Uterus (tissue), 4 donors: ENCODE results near the gene FSTL5. TPM values are rescaled to one million over a fixed set of nuclear protein-coding genes. Genes with fewer than 3 reads are reported as not detected.

ENCODE experiments used
- DNase-seq, 2 donors: peaks; one replicate each; pipeline ENCODE4 v3.0.0-alpha.2; 2019 to 2020
- H3K27ac ChIP-seq, 2 donors: fragments of 200-600 bp; sonication (generic); 1 replicate in 1 of 2; 2 replicates in 1 of 2; pipeline ENCODE4 v1.5.1; 2016 to 2018
- H3K27me3 ChIP-seq, 2 donors: fragments of 200-600 bp; sonication (generic); one replicate each; pipeline ENCODE4 v1.5.1; 2018 to 2019; ENCODE audit warnings: control low read depth in 1 of 2
- H3K36me3 ChIP-seq, 2 donors: fragments of 200-600 bp; sonication (generic); one replicate each; pipeline ENCODE4 v1.5.1; 2019; ENCODE audit warnings: control low read depth in 1 of 2
- H3K4me1 ChIP-seq, 2 donors: fragments of 200-600 bp; sonication (generic); one replicate each; pipeline ENCODE4 v1.5.1; 2018 to 2019; ENCODE audit warnings: control low read depth in 1 of 2
- H3K4me3 ChIP-seq, 2 donors: fragments of 200-600 bp; sonication (generic); 1 replicate in 1 of 2; 2 replicates in 1 of 2; pipeline ENCODE4 v1.5.1; 2018 to 2019; ENCODE audit warnings: mild to moderate bottlenecking in 1 of 2
- H3K9me3 ChIP-seq, 2 donors: fragments of 200-600 bp; sonication (generic); one replicate each; pipeline ENCODE4 v1.5.1; 2019; ENCODE audit warnings: control low read depth in 1 of 2
- POLR2A ChIP-seq, 2 donors: fragments of 450-650 bp; IDR thresholded peaks; one replicate each; pipeline ENCODE4 v1.6.1; 2016; ENCODE audit warnings: antibody characterized with exemption in 2 of 2, mild to moderate bottlenecking in 1 of 2, moderate library complexity in 1 of 2
- intact Hi-C: fragments of 100-400 bp; cut with DNase I; formaldehyde crosslinking; loops from one replicate; pipeline ENCODE4 v1.15.1; 2023; ENCODE audit warnings: low total_unique reads
- total RNA-seq, 4 donors: library from RNA; depleted of rRNA in 3 of 4; stranded (reverse); fragments of >200 nt in 3 of 4; gene quantifications; one replicate each; pipeline versions ENCODE4 v1.1.0 to v1.2.4, GENCODE V29; 2014 to 2023
- TF ChIP-seq, protein P1 (sequence below), 4 experiments: fragments of 200-600 bp in 2 of 4; fragments of 450-650 bp in 2 of 4; sonication (generic) in 2 of 4; IDR thresholded peaks; one replicate each; pipeline ENCODE4 v1.5.1; 2016 to 2019; ENCODE audit warnings: antibody characterized with exemption in 4 of 4, mild to moderate bottlenecking in 2 of 4, moderate library complexity in 1 of 4
- donor health status: DM: yes; HTN: yes; CAD: no.

Gene FSTL5
- total RNA-seq, 4 donors from 2014 or later, result 2.4 TPM; not detected in 3

DNA sequence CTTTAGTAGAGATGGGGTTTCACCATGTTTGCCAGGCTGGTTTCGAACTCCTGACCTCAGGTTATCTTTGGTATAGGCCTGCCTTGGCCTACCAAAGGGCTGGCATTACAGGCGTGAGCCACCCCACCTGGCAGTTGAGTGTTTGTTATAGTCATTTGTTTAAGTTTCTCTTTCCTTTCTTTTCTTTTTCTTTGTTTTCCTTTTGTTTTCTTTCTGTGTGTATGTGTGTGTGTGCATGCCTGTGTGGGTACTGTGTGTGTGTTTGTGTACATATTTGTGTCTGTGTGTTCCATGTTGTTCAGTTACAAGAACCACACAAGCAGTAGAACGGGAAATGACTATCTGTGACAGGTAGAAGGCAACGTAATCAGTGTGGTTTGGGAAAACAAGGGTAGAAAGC lies 624.9 kb downstream of the FSTL5 start:
- Histone ChIP-seq H3K9me3 (no peaks in the 10 kb centered on the region), H3K36me3 (no peaks in the 10 kb centered on the region), H3K27ac (no peak overlapping the region), H3K4me3 (no peak overlapping the region), H3K4me1 (no peaks in the 10 kb centered on the region), H3K27me3 (no peaks in the 10 kb centered on the region)
- no peak for TF ChIP-seq POLR2A (IDR thresholded peaks at IDR 0.05)
- TF ChIP-seq, protein P1, sequence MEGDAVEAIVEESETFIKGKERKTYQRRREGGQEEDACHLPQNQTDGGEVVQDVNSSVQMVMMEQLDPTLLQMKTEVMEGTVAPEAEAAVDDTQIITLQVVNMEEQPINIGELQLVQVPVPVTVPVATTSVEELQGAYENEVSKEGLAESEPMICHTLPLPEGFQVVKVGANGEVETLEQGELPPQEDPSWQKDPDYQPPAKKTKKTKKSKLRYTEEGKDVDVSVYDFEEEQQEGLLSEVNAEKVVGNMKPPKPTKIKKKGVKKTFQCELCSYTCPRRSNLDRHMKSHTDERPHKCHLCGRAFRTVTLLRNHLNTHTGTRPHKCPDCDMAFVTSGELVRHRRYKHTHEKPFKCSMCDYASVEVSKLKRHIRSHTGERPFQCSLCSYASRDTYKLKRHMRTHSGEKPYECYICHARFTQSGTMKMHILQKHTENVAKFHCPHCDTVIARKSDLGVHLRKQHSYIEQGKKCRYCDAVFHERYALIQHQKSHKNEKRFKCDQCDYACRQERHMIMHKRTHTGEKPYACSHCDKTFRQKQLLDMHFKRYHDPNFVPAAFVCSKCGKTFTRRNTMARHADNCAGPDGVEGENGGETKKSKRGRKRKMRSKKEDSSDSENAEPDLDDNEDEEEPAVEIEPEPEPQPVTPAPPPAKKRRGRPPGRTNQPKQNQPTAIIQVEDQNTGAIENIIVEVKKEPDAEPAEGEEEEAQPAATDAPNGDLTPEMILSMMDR (IDR thresholded peaks at IDR 0.05), result no peak
- DNase-seq, result no peak
- intact Hi-C loops, result no loop called here

DNA sequence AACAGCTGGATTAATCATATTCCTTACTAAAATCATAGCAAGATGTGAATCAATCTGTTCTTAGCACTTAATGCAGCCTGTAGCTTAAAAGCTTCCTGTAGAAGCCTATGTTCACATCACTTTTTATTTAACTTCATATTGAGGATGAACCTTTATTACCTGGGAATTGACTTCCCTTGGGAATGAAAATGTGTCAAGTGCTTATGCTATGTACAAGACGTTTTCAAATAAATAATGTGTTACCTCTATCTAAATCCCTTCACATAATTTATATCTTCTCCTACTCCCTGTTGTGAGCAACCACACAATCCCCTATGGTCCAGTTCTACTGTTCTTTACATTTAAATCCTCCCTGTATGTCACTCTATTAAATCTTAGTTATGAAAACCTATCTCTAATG lies 633.1 kb downstream of the FSTL5 start:
- Histone ChIP-seq H3K36me3 (no peaks in the 10 kb centered on the region), H3K27ac (no peak overlapping the region), H3K27me3 (no peaks in the 10 kb centered on the region), H3K9me3 (no peaks in the 10 kb centered on the region), H3K4me1 (no peaks in the 10 kb centered on the region), H3K4me3 (no peak overlapping the region)
- DNase-seq, result no peak
- TF ChIP-seq, protein P1 (IDR thresholded peaks at IDR 0.05), result no peak
- TF ChIP-seq POLR2A (IDR thresholded peaks at IDR 0.05), result no peak
- intact Hi-C loops, result no loop called here

DNA sequence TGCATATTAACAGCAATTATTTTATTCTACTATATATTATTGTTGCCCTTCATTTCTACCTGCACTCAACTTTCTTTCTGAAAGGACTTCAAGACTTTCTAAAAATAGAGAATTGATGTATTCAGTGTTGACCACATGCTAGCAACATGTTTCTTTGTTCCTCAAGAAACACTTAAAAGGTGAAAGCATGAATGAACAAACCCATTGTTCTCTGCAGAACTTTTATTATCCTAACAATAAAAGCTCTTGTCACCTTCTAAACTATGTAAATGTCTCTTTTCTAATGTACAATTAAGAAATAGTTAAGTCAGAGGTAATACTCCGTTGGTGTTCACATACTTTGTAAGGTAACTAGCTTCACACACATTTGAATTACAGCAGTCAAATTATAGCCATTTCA lies 638.7 kb downstream of the FSTL5 start:
- Histone ChIP-seq H3K27me3 (no peaks in the 10 kb centered on the region), H3K36me3 (no peaks in the 10 kb centered on the region), H3K27ac (no peak overlapping the region), H3K9me3 (no peaks in the 10 kb centered on the region), H3K4me3 (no peak overlapping the region), H3K4me1 (no peaks in the 10 kb centered on the region)
- no peak for TF ChIP-seq POLR2A (IDR thresholded peaks at IDR 0.05)
- TF ChIP-seq, protein P1 (IDR thresholded peaks at IDR 0.05), result no peak
- DNase-seq, result no peak
- intact Hi-C loops, result no loop called here

DNA sequence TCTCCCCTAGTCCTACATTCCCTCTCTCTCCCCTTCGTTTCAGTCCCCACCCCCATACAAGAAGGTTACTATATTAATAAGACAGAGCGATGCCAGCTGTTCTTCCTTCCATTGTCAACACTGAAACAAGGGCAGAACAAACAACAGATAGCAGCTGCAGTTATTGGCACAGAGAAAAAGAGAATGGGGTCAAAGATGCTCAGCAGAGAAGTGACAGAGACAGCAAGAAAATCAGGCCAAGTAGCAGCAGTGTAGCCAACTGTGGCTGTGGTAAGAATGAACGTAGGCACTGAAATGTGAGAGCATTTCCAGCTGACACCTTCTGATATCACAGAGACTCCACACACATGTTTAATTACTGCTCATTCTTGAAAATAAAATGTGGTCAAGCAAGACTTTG lies 641.8 kb downstream of the FSTL5 start:
- Histone ChIP-seq H3K4me1 (no peaks in the 10 kb centered on the region), H3K4me3 (no peak overlapping the region), H3K27me3 (no peaks in the 10 kb centered on the region), H3K36me3 (no peaks in the 10 kb centered on the region), H3K27ac (no peak overlapping the region), H3K9me3 (no peaks in the 10 kb centered on the region)
- TF ChIP-seq POLR2A (IDR thresholded peaks at IDR 0.05), result no peak
- DNase-seq, result no peak
- intact Hi-C loops, result no loop called here

DNA sequence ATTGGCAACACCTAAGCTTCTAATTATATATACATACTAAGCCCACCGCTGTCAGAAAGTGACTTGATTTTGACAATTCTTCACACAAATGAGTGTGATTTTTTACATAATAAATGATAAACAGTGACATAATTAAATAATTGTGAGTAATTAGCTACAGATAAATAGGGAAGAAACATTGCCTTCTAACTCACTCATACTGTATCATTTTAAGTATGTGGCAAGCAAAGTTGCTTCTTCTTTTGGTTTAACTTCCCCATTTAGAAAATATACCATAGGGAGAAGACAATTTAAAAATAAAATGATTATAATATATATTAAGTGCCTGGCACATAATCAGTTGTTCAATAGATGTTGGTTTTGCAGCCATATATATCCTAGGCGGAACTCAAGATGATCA lies 644.2 kb downstream of the FSTL5 start:
- Histone ChIP-seq H3K27ac (no peak overlapping the region), H3K4me1 (no peaks in the 10 kb centered on the region), H3K27me3 (no peaks in the 10 kb centered on the region), H3K36me3 (no peaks in the 10 kb centered on the region), H3K9me3 (no peaks in the 10 kb centered on the region), H3K4me3 (no peak overlapping the region)
- TF ChIP-seq, protein P1 (IDR thresholded peaks at IDR 0.05), result no peak
- TF ChIP-seq POLR2A (IDR thresholded peaks at IDR 0.05), result no peak
- intact Hi-C loops, result no loop called here
- no peak for DNase-seq

DNA sequence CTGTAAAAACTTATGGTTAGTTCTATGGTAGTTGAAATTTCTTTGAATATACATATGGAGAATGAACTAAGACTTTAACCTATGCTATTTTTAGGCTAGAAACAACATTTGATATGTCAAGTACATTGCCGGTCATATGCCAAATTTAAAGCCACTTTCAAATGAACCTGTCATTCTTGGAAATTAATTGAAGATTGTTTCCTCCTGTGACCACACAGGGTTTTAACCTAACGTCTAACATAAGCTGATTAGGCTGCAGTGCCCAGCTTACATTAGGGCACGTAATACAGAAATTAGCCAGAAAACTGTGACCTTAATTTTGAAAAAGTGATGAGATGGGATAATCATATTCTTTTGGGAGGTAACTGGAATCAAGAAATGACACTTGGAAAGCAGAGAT lies 645.9 kb downstream of the FSTL5 start:
- DNase-seq, result no peak
- H3K9me3 ChIP-seq, result no peaks in the 10 kb centered on the region
- no peak for TF ChIP-seq POLR2A (IDR thresholded peaks at IDR 0.05)
- TF ChIP-seq, protein P1 (IDR thresholded peaks at IDR 0.05), result no peak
- intact Hi-C loops, result no loop called here
- H3K4me3 ChIP-seq, result no peak overlapping the region
- H3K27ac ChIP-seq, result no peak overlapping the region
- no peaks in the 10 kb centered on the region for H3K4me1 ChIP-seq
- H3K36me3 ChIP-seq, result no peaks in the 10 kb centered on the region
- no peaks in the 10 kb centered on the region for H3K27me3 ChIP-seq
